Astrocyte (in vitro differentiated cells and primary cell): ENCODE measurements around the gene ATP8B4.

Source experiments
- CTCF ChIP-seq: IDR thresholded peaks from 2 replicates; pipeline ENCODE4 v1.5.1; 2011; ENCODE audit warnings: low read depth, mild to moderate bottlenecking, inconsistent platforms, low read length, moderate library complexity; ENCODE audit not compliant: insufficient read depth
- EZH2 ChIP-seq: IDR thresholded peaks from 2 replicates; pipeline ENCODE4 v1.6.1; 2012; ENCODE audit warnings: mild to moderate bottlenecking, low read length, inconsistent platforms; ENCODE audit not compliant: insufficient read depth

DNA sequence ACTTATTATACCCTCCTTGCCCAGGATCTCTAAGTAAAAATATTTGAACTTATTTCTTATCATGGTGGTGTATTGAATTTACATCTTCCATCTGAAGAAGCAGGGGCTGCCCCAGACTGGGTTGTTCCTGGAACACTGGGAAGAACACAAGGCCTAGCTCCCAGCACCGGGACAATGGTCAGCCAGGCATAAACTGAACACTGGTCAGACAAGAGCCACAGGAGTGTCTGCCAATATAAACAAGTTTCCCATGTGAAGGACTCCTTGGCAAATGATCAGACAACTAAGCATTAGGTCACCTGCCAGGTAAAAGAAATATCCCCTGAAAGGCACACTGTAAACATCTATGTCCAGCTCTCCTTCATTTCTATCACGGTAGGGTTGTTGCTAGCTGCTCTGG, 172.4 kb downstream of the ATP8B4 start:
- TF ChIP-seq CTCF: no peak
- TF ChIP-seq EZH2: no peak
